Measurements from ENCODE around the gene SH3BP4.

GRCh38 chr2:235024931-235025773 lies 73.3 kb downstream of the SH3BP4 start:
- TF ChIP-seq POLR2A (IDR thresholded peaks at IDR 0.05; ENCODE audit: control extremely low read depth in 1 of 2, low read depth in 2 of 2, low read length in 2 of 2) (no peak), CTCF (IDR thresholded peaks at IDR 0.05; ENCODE audit: control extremely low read depth in 1 of 3, insufficient read depth in 1 of 3, low read depth in 1 of 3, low read length in 3 of 3) (no peak), BRCA1 (IDR thresholded peaks at IDR 0.05; ENCODE audit: low read depth, low read length) (no peak), ZNF274 (IDR thresholded peaks at IDR 0.05; ENCODE audit: borderline replicate concordance, extremely low read depth, low read length) (no peak), EGR1 (IDR thresholded peaks at IDR 0.05; ENCODE audit: borderline replicate concordance, low read depth, low read length) (no peak), EP300 (IDR thresholded peaks at IDR 0.05; ENCODE audit: borderline replicate concordance in 1 of 2, low read depth in 2 of 2, low read length in 2 of 2) (no peak), PHF8 (conservative IDR thresholded peaks at IDR 0.05; ENCODE audit: low read depth, low read length) (no peak), SIN3A (conservative IDR thresholded peaks at IDR 0.05 in 1 of 2, IDR thresholded peaks at IDR 0.05 in 1 of 2; ENCODE audit: low read depth in 1 of 2, low read length in 2 of 2) (no peak), RFX5 (IDR thresholded peaks at IDR 0.05; ENCODE audit: borderline replicate concordance, low read depth, low read length) (no peak), POLR2AphosphoS5 (IDR thresholded peaks at IDR 0.05; ENCODE audit: low read depth, low read length) (no peak)
